Skeletal muscle tissue (tissue), 4 donors: ENCODE data around the gene RANBP2. TPM values are rescaled to one million over a fixed set of nuclear protein-coding genes. Genes with fewer than 3 reads are reported as not detected.
"Not testable (repeated sequence)": the region's sequence is repeated elsewhere in the genome, so short reads cannot be mapped to it uniquely, and the experiment has no call there.

Source experiments
- H3K27ac ChIP-seq: one replicate; pipeline ENCODE4 v1.7.0; 2013; ENCODE audit warnings: mild to moderate bottlenecking, low read depth, low read length, inconsistent platforms
- H3K27me3 ChIP-seq, 3 donors: one replicate each; pipeline ENCODE4 v1.7.0; 2013; ENCODE audit warnings: low read length in 3 of 3; ENCODE audit not compliant: control insufficient read depth in 3 of 3, insufficient read depth in 3 of 3
- H3K36me3 ChIP-seq, 3 donors: one replicate each; pipeline ENCODE4 v1.7.0; 2013; ENCODE audit warnings: low read length in 3 of 3; ENCODE audit not compliant: control insufficient read depth in 3 of 3, insufficient read depth in 3 of 3
- H3K4me1 ChIP-seq, 3 donors: one replicate each; pipeline ENCODE4 v1.7.0; 2013; ENCODE audit warnings: low read length in 3 of 3, mild to moderate bottlenecking in 3 of 3; ENCODE audit not compliant: control insufficient read depth in 3 of 3, insufficient read depth in 3 of 3
- H3K4me3 ChIP-seq, 3 donors: one replicate each; pipeline ENCODE4 v1.7.0; 2013; ENCODE audit warnings: low read length in 3 of 3
- H3K9ac ChIP-seq, 3 donors: one replicate each; pipeline ENCODE4 v1.7.0; 2013; ENCODE audit warnings: low read length in 3 of 3, mild to moderate bottlenecking in 3 of 3, moderate library complexity in 2 of 3, low read depth in 1 of 3
- H3K9me3 ChIP-seq, 3 donors: one replicate each; pipeline ENCODE4 v1.7.0; 2013; ENCODE audit warnings: low read length in 3 of 3; ENCODE audit not compliant: control insufficient read depth in 3 of 3
- total RNA-seq: library from RNA; depleted of rRNA; stranded (reverse); fragments of >200 nt; gene quantifications from one replicate; pipeline ENCODE4 v1.2.3, GENCODE V29; 2014
- donor health status: Osteomylitis.

Gene RANBP2
- 58.5 TPM for total RNA-seq

- Histone ChIP-seq H3K27ac (peak within 1 kb of the TSS; percentile 96), H3K27me3 (no peaks in the 10 kb centered on the region), H3K4me3 (peak within 1 kb of the TSS; percentile 91 to 95 (median 92)), H3K4me1 (peaks cover 0 to 5% (median 0%) of the 10 kb centered on the region in 3 donors), H3K36me3 (no peaks in the 10 kb centered on the region), H3K9ac (peak within 1 kb of the TSS; percentile 90 to 98 (median 97)), H3K9me3 (no peaks in the 10 kb centered on the region)
Measured at GRCh38 chr2:108719149-108720044, at the start of gene RANBP2. RANBP2 (plus strand) TSS chr2:108719482; CDS start chr2:108719607, 125 bp downstream.

GRCh38 chr2:108670282-108670681 lies 49.0 kb upstream of the RANBP2 start:
- not testable (repeated sequence) for H3K4me1 ChIP-seq, H3K36me3 ChIP-seq, H3K9me3 ChIP-seq, H3K9ac ChIP-seq, H3K4me3 ChIP-seq, H3K27me3 ChIP-seq, H3K27ac ChIP-seq

- not testable (repeated sequence) for H3K27me3 ChIP-seq, H3K9me3 ChIP-seq, H3K9ac ChIP-seq, H3K4me3 ChIP-seq, H3K4me1 ChIP-seq, H3K27ac ChIP-seq
- H3K36me3 ChIP-seq: peaks cover 8 to 16% (median 13%) of the 10 kb centered on the region in 3 donors
Measured at GRCh38 chr2:108672200-108672805, 47.0 kb upstream of the RANBP2 start.

GRCh38 chr2:108676522-108676921 lies 42.8 kb upstream of the RANBP2 start:
- not testable (repeated sequence) for H3K9me3 ChIP-seq
- H3K36me3 ChIP-seq: peaks cover 13 to 18% (median 18%) of the 10 kb centered on the region in 3 donors

GRCh38 chr2:108677239-108677744 lies 42.0 kb upstream of the RANBP2 start:
- H3K36me3 ChIP-seq: peaks cover 16 to 23% (median 18%) of the 10 kb centered on the region in 3 donors
- H3K9ac ChIP-seq, H3K27me3 ChIP-seq, H3K4me1 ChIP-seq, H3K4me3 ChIP-seq, H3K9me3 ChIP-seq, H3K27ac ChIP-seq: not testable (repeated sequence)

More at GRCh38 chr2:108676522-108676921, 42.8 kb upstream of the RANBP2 start:
- not testable (repeated sequence) for H3K27ac ChIP-seq, H3K4me3 ChIP-seq, H3K9ac ChIP-seq, H3K4me1 ChIP-seq, H3K27me3 ChIP-seq

GRCh38 chr2:108678198-108678651 lies 41.1 kb upstream of the RANBP2 start:
- H3K27me3 ChIP-seq, H3K27ac ChIP-seq, H3K4me1 ChIP-seq, H3K9ac ChIP-seq, H3K9me3 ChIP-seq, H3K4me3 ChIP-seq: not testable (repeated sequence)
- peaks cover 13 to 26% (median 14%) of the 10 kb centered on the region in 3 donors for H3K36me3 ChIP-seq

- not testable (repeated sequence) for H3K4me3 ChIP-seq, H3K9me3 ChIP-seq, H3K4me1 ChIP-seq, H3K27me3 ChIP-seq, H3K27ac ChIP-seq, H3K9ac ChIP-seq
- H3K36me3 ChIP-seq: peaks cover 13 to 32% (median 20%) of the 10 kb centered on the region in 3 donors
Measured at GRCh38 chr2:108680805-108681204, 38.5 kb upstream of the RANBP2 start.

- not testable (repeated sequence) for H3K9ac ChIP-seq, H3K4me3 ChIP-seq, H3K27ac ChIP-seq, H3K9me3 ChIP-seq, H3K4me1 ChIP-seq, H3K27me3 ChIP-seq
- H3K36me3 ChIP-seq: peaks cover 4 to 13% (median 8%) of the 10 kb centered on the region in 3 donors
Measured at GRCh38 chr2:108688818-108689756, 30.2 kb upstream of the RANBP2 start.

GRCh38 chr2:108690001-108690400 lies 29.3 kb upstream of the RANBP2 start:
- H3K27me3 ChIP-seq, H3K4me1 ChIP-seq, H3K36me3 ChIP-seq, H3K9me3 ChIP-seq, H3K9ac ChIP-seq, H3K4me3 ChIP-seq, H3K27ac ChIP-seq: not testable (repeated sequence)
